ENCODE data around the gene MACROH2A1. TPM values are rescaled to one million over a fixed set of nuclear protein-coding genes. Genes with fewer than 3 reads are reported as not detected.

Gene MACROH2A1
- total and polyA plus RNA-seq, 10 of the 15 experiments (the other 5 are each of a cell fraction or from before 2014, with no cell fraction given) = 45.7 to 230 (median 196) TPM

- H3K36me3 ChIP-seq (ENCODE audit: control insufficient read depth in 2 of 2, insufficient read depth in 2 of 2, low read length in 1 of 2) = peaks cover 5% of the 10 kb centered on the region in 2 experiments
- SMC1A ChIA-PET (ENCODE audit: uncharacterized antibody, unreplicated experiment) = no interaction called here
- BruUV-seq (replicated peaks) = no TSS peak
- DNase-seq (ENCODE audit: low read depth, low spot score) (no peak), ATAC-seq (no peak), FAIRE-seq (no peak)
- CTCF ChIA-PET = no interaction called here
- POLR2A ChIA-PET = no interaction called here
- RAD21 ChIA-PET (ENCODE audit: unreplicated experiment) = no interaction called here
- no peaks in the 10 kb centered on the region for H4K20me1 ChIP-seq (ENCODE audit: control insufficient read depth, insufficient read depth)
- no peak overlapping the region for H3K4me3 ChIP-seq
- H3K4me2 ChIP-seq (ENCODE audit: control insufficient read depth, insufficient read depth) = no peak overlapping the region
- H3K27ac ChIP-seq (ENCODE audit: control insufficient read depth, insufficient read depth) = no peak overlapping the region
- 87% methylated on average over 15 of the region's 16 CpGs for WGBS (ENCODE audit: insufficient coverage, insufficient replicate concordance, low lambda C conversion rate, missing lambda C conversion rate)
- in situ Hi-C loops (cut with MboI) = no loop called here
- H3K4me1 ChIP-seq (ENCODE audit: control insufficient read depth, insufficient read depth, low read length) = no peaks in the 10 kb centered on the region
- H3K79me2 ChIP-seq (ENCODE audit: control insufficient read depth, insufficient read depth, low read length) = no peaks in the 10 kb centered on the region
- intact Hi-C loops (cut with micrococcal nuclease; ENCODE audit: unreplicated experiment) = no loop called here
- TF ChIP-seq, protein P1, sequence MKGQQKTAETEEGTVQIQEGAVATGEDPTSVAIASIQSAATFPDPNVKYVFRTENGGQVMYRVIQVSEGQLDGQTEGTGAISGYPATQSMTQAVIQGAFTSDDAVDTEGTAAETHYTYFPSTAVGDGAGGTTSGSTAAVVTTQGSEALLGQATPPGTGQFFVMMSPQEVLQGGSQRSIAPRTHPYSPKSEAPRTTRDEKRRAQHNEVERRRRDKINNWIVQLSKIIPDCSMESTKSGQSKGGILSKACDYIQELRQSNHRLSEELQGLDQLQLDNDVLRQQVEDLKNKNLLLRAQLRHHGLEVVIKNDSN (IDR thresholded peaks at IDR 0.05; ENCODE audit: borderline replicate concordance, extremely low read length, insufficient read depth, low read depth, low read length) = no peak
- TF ChIP-seq ZNF384 (IDR thresholded peaks at IDR 0.05; ENCODE audit: borderline replicate concordance, low read depth, low read length) (no peak), ZSCAN29 (IDR thresholded peaks at IDR 0.05) (no peak), CBX5 (IDR thresholded peaks at IDR 0.05; ENCODE audit: low read depth) (no peak), HCFC1 (IDR thresholded peaks at IDR 0.05; ENCODE audit: low read length) (no peak), SPI1 (IDR thresholded peaks at IDR 0.05; ENCODE audit: borderline replicate concordance, insufficient read depth, low read depth, low read length) (no peak), TBL1XR1 (IDR thresholded peaks at IDR 0.05; ENCODE audit: low read depth, low read length) (no peak), EP300 (IDR thresholded peaks at IDR 0.05; ENCODE audit: borderline replicate concordance in 1 of 2, control insufficient read depth in 1 of 2, low read depth in 2 of 2, low read length in 2 of 2) (no peak)
- TF ChIP-seq, protein P2, sequence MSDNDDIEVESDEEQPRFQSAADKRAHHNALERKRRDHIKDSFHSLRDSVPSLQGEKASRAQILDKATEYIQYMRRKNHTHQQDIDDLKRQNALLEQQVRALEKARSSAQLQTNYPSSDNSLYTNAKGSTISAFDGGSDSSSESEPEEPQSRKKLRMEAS (IDR thresholded peaks at IDR 0.05; ENCODE audit: low read depth, low read length) = no peak
- no peak overlapping the region for H3K9ac ChIP-seq (ENCODE audit: control insufficient read depth, insufficient read depth, low read length)
- no peaks in the 10 kb centered on the region for H3K9me3 ChIP-seq (replicated peaks; ENCODE audit: control insufficient read depth, insufficient read depth, low read length)
- no peaks in the 10 kb centered on the region for H3K27me3 ChIP-seq (replicated peaks in 1 of 2; ENCODE audit: control insufficient read depth in 2 of 2, insufficient read depth in 2 of 2, low read length in 1 of 2)
- no peak overlapping the region for H2AFZ ChIP-seq (ENCODE audit: control insufficient read depth, low read depth, low read length)
Observed at GRCh38 chr5:135329066-135329912, 69.7 kb downstream of the MACROH2A1 start.
